Sigmoid colon (tissue), 7 donors: ENCODE measurements around the gene CADM2. TPM values are rescaled to one million over a fixed set of nuclear protein-coding genes. Genes with fewer than 3 reads are reported as not detected.
"Not testable (repeated sequence)": the region's sequence is repeated elsewhere in the genome, so short reads cannot be mapped to it uniquely, and the experiment has no call there.

Experiments used
- DNase-seq: peaks from one replicate; pipeline ENCODE4 v3.0.0-alpha.2; 2019
- H3K27ac ChIP-seq, 4 donors: fragments of 200-600 bp; sonication (generic); one replicate each; pipeline ENCODE4 v1.5.1; 2016 to 2019; ENCODE audit warnings: mild to moderate bottlenecking in 1 of 4
- H3K27me3 ChIP-seq, 3 donors: fragments of 200-600 bp; sonication (generic); one replicate each; pipeline ENCODE4 v1.5.1; 2019; ENCODE audit warnings: mild to moderate bottlenecking in 1 of 3
- H3K36me3 ChIP-seq, 4 donors: fragments of 200-600 bp; sonication (generic); one replicate each; pipeline ENCODE4 v1.5.1; 2016 to 2019
- H3K4me1 ChIP-seq, 4 donors: fragments of 200-600 bp; sonication (generic); one replicate each; pipeline ENCODE4 v1.5.1; 2017 to 2019
- H3K4me3 ChIP-seq, 4 donors: fragments of 200-600 bp; sonication (generic); one replicate each; pipeline ENCODE4 v1.5.1; 2017 to 2019; ENCODE audit warnings: mild to moderate bottlenecking in 2 of 4, moderate library complexity in 1 of 4
- H3K9me3 ChIP-seq, 4 donors: fragments of 200-600 bp in 3 of 4; sonication (generic) in 3 of 4; one replicate each; pipeline versions ENCODE4 v1.5.1 to v1.6.1; 2013 to 2019
- EP300 ChIP-seq, 4 donors: sonication (generic); formaldehyde crosslinking; IDR thresholded peaks; one replicate each; pipeline ENCODE4 v1.6.1; 2017; ENCODE audit warnings: antibody characterized with exemption in 4 of 4
- POLR2A ChIP-seq, 2 donors: fragments of 450-650 bp; IDR thresholded peaks; one replicate each; pipeline ENCODE4 v1.6.1; 2016; ENCODE audit warnings: antibody characterized with exemption in 2 of 2, mild to moderate bottlenecking in 2 of 2, moderate library complexity in 2 of 2
- POLR2AphosphoS5 ChIP-seq, 4 donors: sonication (generic); formaldehyde crosslinking; IDR thresholded peaks; one replicate each; pipeline ENCODE4 v1.6.1; 2017; ENCODE audit warnings: antibody characterized with exemption in 4 of 4
- WGBS, 2 donors: extraction: QIAGEN DNeasy Blood & Tissue Kit; methylation state at CpG; one replicate each; pipeline ENCODE4 v1.1.7; 2013; 5-methylcytosine and 5-hydroxymethylcytosine counted together
- intact Hi-C: fragments of 100-400 bp; cut with DNase I; formaldehyde crosslinking; loops from one replicate; pipeline ENCODE4 v1.15.1; 2023
- polyA plus RNA-seq, 3 donors: library from polyadenylated mRNA; stranded (reverse); fragments of 200-250 nt; gene quantifications; one replicate each; pipeline ENCODE4 v1.2.3, GENCODE V29; 2013
- total RNA-seq, 4 donors: library from RNA; depleted of rRNA; stranded (reverse); fragments of >200 nt; gene quantifications; one replicate each; pipeline ENCODE4 v1.1.0, GENCODE V29; 2016
- TF ChIP-seq, protein P1 (sequence below), 4 experiments: fragments of 450-650 bp in 3 of 4; fragments of 200-600 bp in 1 of 4; IDR thresholded peaks; one replicate each; pipeline ENCODE4 v1.5.1; 2016 to 2019; ENCODE audit warnings: antibody characterized with exemption in 4 of 4, mild to moderate bottlenecking in 3 of 4, moderate library complexity in 2 of 4
- donor health status: healthy with polysubstance abuse.
- donor health status: Bipolar disorder and iron deficiency.
- donor health status: healthy.

CADM2 gene
- total and polyA plus RNA-seq, 7 donors, result 0.46 to 22.8 (median 12.8) TPM

DNA sequence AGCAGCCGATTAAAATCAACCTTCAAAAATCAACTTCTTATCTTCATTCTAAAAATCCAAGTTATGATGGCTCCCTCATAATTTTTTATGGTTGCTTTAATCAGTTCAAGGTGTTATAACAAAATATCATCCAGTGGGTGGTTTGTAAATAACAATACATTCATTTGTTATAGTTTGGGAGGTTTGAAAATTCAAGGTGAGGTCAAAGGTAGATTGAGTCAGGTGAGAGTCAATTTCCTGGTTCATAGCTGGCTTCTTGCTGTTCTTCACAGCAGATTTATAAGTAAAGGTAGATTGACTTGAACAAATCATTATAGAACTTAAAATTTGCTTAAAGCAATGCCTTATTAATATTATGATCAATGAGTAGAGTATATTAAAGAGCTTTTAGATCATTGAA, 192.8 kb downstream of the CADM2 start:
- Histone ChIP-seq H3K27me3 (no peaks in the 10 kb centered on the region), H3K4me3 (no peak overlapping the region), H3K36me3 (no peaks in the 10 kb centered on the region), H3K27ac (no peak overlapping the region), H3K4me1 (no peaks in the 10 kb centered on the region), H3K9me3 (no peaks in the 10 kb centered on the region)
- TF ChIP-seq POLR2A (IDR thresholded peaks at IDR 0.05), result no peak
- TF ChIP-seq, protein P1, sequence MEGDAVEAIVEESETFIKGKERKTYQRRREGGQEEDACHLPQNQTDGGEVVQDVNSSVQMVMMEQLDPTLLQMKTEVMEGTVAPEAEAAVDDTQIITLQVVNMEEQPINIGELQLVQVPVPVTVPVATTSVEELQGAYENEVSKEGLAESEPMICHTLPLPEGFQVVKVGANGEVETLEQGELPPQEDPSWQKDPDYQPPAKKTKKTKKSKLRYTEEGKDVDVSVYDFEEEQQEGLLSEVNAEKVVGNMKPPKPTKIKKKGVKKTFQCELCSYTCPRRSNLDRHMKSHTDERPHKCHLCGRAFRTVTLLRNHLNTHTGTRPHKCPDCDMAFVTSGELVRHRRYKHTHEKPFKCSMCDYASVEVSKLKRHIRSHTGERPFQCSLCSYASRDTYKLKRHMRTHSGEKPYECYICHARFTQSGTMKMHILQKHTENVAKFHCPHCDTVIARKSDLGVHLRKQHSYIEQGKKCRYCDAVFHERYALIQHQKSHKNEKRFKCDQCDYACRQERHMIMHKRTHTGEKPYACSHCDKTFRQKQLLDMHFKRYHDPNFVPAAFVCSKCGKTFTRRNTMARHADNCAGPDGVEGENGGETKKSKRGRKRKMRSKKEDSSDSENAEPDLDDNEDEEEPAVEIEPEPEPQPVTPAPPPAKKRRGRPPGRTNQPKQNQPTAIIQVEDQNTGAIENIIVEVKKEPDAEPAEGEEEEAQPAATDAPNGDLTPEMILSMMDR (IDR thresholded peaks at IDR 0.05), result no peak
- no peak for TF ChIP-seq POLR2AphosphoS5 (IDR thresholded peaks at IDR 0.05)
- TF ChIP-seq EP300 (IDR thresholded peaks at IDR 0.05), result no peak
- intact Hi-C loops, result no loop called here
- no peak for DNase-seq
- 12 to 68% methylated on average over 1 of the region's 1 CpG for WGBS, 2 donors

- intact Hi-C loops, result not testable (repeated sequence)
- 97% methylated on average over 7 of the region's 7 CpGs for WGBS, 2 donors
These were observed 194.5 kb downstream of the CADM2 start for GRCh38 chr3:85153279-85153678.

DNA sequence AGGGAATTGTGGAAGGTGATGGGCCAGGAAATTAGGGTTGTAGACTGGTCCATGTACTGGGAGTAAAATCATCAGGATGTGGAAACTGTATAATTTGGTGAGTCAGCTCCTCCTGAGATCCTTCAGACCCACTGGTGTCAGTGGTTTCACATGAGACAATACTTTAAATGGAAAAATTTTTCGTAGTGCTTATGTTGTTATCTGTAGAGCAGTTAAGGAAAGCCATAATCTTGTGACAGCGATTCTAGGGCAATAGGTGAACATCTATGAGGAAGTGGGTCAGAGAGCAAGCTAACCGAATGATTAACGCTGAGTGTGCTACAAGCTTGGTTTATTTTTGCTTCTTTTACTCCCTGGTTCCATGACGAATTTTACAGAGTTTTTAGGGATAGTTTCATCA, 200.6 kb downstream of the CADM2 start:
- H3K4me1 ChIP-seq, result no peaks in the 10 kb centered on the region
- no peak overlapping the region for H3K27ac ChIP-seq
- intact Hi-C loops, result no loop called here
- H3K9me3 ChIP-seq, result no peaks in the 10 kb centered on the region
- WGBS, 2 donors, result 8 to 54% methylated on average over 5 of the region's 5 CpGs
- no peaks in the 10 kb centered on the region for H3K27me3 ChIP-seq
- TF ChIP-seq EP300 (IDR thresholded peaks at IDR 0.05) (no peak), POLR2AphosphoS5 (IDR thresholded peaks at IDR 0.05) (no peak), POLR2A (IDR thresholded peaks at IDR 0.05) (no peak)
- TF ChIP-seq, protein P1 (IDR thresholded peaks at IDR 0.05), result no peak
- H3K4me3 ChIP-seq, result no peak overlapping the region
- H3K36me3 ChIP-seq, result no peaks in the 10 kb centered on the region
- DNase-seq, result no peak

More at GRCh38 chr3:85153279-85153678, 194.5 kb downstream of the CADM2 start:
- not testable (repeated sequence) for H3K4me3 ChIP-seq, H3K9me3 ChIP-seq, H3K36me3 ChIP-seq, H3K4me1 ChIP-seq, H3K27ac ChIP-seq, H3K27me3 ChIP-seq, DNase-seq

DNA sequence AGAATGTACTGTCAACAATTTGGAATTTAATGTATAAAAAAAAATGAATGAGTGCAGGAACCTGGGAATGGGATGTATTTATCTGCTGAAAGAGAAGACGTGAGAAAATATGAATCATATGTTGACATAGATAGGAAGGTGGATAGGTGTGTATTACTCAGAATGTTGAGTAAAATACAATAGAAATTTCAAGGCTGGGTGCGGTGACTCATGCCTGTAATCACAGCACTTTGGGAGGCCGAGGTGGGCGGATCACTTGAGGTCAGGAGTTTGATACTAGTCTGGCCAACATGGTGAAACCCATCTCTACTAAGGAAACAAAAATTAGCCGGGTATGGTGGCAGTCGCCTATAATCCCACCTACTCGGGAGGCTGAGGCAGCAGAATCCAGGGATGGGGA, 202.8 kb downstream of the CADM2 start:
- intact Hi-C loops, result no loop called here
- Histone ChIP-seq H3K27ac (no peak overlapping the region), H3K36me3 (no peaks in the 10 kb centered on the region), H3K4me3 (no peak overlapping the region), H3K9me3 (no peaks in the 10 kb centered on the region), H3K27me3 (no peaks in the 10 kb centered on the region), H3K4me1 (no peaks in the 10 kb centered on the region)
- no peak for DNase-seq
- WGBS, 2 donors, result 48 to 80% methylated on average over 7 of the region's 7 CpGs
- no peak for TF ChIP-seq POLR2A (IDR thresholded peaks at IDR 0.05)
- no peak for TF ChIP-seq EP300 (IDR thresholded peaks at IDR 0.05)
- TF ChIP-seq, protein P1 (IDR thresholded peaks at IDR 0.05), result no peak
- TF ChIP-seq POLR2AphosphoS5 (IDR thresholded peaks at IDR 0.05), result no peak

GRCh38 chr3:85162905-85163304, 204.1 kb downstream of the CADM2 start:
- Histone ChIP-seq H3K27me3 (no peaks in the 10 kb centered on the region), H3K36me3 (no peaks in the 10 kb centered on the region), H3K4me1 (no peaks in the 10 kb centered on the region), H3K4me3 (no peak overlapping the region), H3K9me3 (no peaks in the 10 kb centered on the region), H3K27ac (no peak overlapping the region)
- no peak for DNase-seq
- intact Hi-C loops, result no loop called here
- TF ChIP-seq, protein P1 (IDR thresholded peaks at IDR 0.05), result no peak
- no peak for TF ChIP-seq POLR2A (IDR thresholded peaks at IDR 0.05)
- no peak for TF ChIP-seq POLR2AphosphoS5 (IDR thresholded peaks at IDR 0.05)
- TF ChIP-seq EP300 (IDR thresholded peaks at IDR 0.05), result no peak
- WGBS, 2 donors, result 94 to 97% methylated on average over 1 of the region's 1 CpG
